GM23248 (cell line): ENCODE data around the gene SMAD4.

Experiments used
- EZH2 ChIP-seq: fragments of 200-600 bp; sonication (generic); IDR thresholded peaks from 2 replicates; pipeline ENCODE4 v1.6.1; 2018; ENCODE audit warnings: antibody characterized with exemption, mild to moderate bottlenecking; ENCODE audit not compliant: insufficient read depth, poor library complexity, severe bottlenecking
- EZH2phosphoT487 ChIP-seq: fragments of 200-600 bp; sonication (generic); IDR thresholded peaks from 2 replicates; pipeline ENCODE4 v1.6.1; 2018; ENCODE audit warnings: antibody characterized with exemption, moderate library complexity, mild to moderate bottlenecking, low read depth; ENCODE audit not compliant: insufficient read depth

GRCh38 chr18:51122266-51123045 lies 92.4 kb downstream of the SMAD4 start:
- no peak for TF ChIP-seq EZH2
- TF ChIP-seq EZH2phosphoT487 = no peak
